Activated T-helper 1 cell treated with anti-CD3 and anti-CD28 coated beads, Interleukin-12 subunit alpha, Interleukin-12 subunit beta, Interleukin-2, Interleukin-4 antibody, amounts not matched to agents 30 ng/mL and 10 ng/mL and 1 ng/mL, durations not matched to agents 14 hours and 24 hours and 36 hours (primary cell): ENCODE results near the gene HSDL1. TPM values are rescaled to one million over a fixed set of nuclear protein-coding genes. Genes with fewer than 3 reads are reported as not detected.

ENCODE experiments used
- DNase-seq: peaks from one replicate; pipeline ENCODE4 v3.0.0; 2021; ENCODE audit warnings: low spot score
- H3K27ac Mint-ChIP-seq: one replicate; pipeline ENCODE4 v1.8.0; 2021; ENCODE audit warnings: mild to moderate bottlenecking, mixed read lengths
- H3K27me3 Mint-ChIP-seq: one replicate; pipeline ENCODE4 v1.8.0; 2022; ENCODE audit warnings: mild to moderate bottlenecking, moderate library complexity, mixed read lengths; ENCODE audit not compliant: insufficient read depth
- H3K36me3 Mint-ChIP-seq: one replicate; pipeline ENCODE4 v1.8.0; 2021; ENCODE audit warnings: low read depth, mixed read lengths
- H3K4me1 Mint-ChIP-seq: one replicate; pipeline ENCODE4 v1.8.0; 2021; ENCODE audit warnings: low read depth, mixed read lengths
- H3K4me3 Mint-ChIP-seq: one replicate; pipeline ENCODE4 v1.8.0; 2021; ENCODE audit warnings: mild to moderate bottlenecking, moderate library complexity, mixed read lengths
- H3K9me3 Mint-ChIP-seq: one replicate; pipeline ENCODE4 v1.8.0; 2021; ENCODE audit warnings: mixed read lengths
- intact Hi-C: fragments of 100-400 bp; cut with micrococcal nuclease; formaldehyde crosslinking; loops from one replicate; pipeline ENCODE4 v1.15.1; 2024
- total RNA-seq: library from RNA; stranded (reverse); gene quantifications from 2 replicates; pipeline ENCODE4 v1.2.3, GENCODE V29; 2022

Gene HSDL1
- total RNA-seq, 1 donor from 2014 or later = 23.1 TPM

- intact Hi-C loops = no loop called here
- no peaks in the 10 kb centered on the region for H3K9me3 Mint-ChIP-seq
- no peaks in the 10 kb centered on the region for H3K27me3 Mint-ChIP-seq
- no peaks in the 10 kb centered on the region for H3K4me1 Mint-ChIP-seq
- H3K4me3 Mint-ChIP-seq = no peak overlapping the region
- DNase-seq = no peak
- H3K27ac Mint-ChIP-seq = no peak overlapping the region
- peaks cover 34% of the 10 kb centered on the region for H3K36me3 Mint-ChIP-seq
Observed at GRCh38 chr16:84074721-84075120, 70.3 kb downstream of the HSDL1 start.

Other genes with a start within 250 kb of the HSDL1 start
- 5.0 and 6.1 TPM in 2 replicates for gene MLYCD, start 246.1 kb downstream of the HSDL1 start, total RNA-seq
- gene OSGIN1, start 191.9 kb downstream of the HSDL1 start, total RNA-seq = 1.2 and 2.2 TPM in 2 replicates
- gene NECAB2, start 176.9 kb downstream of the HSDL1 start, total RNA-seq = not detected in 2 replicates
- not detected in 2 replicates for gene SLC38A8, start 102.4 kb downstream of the HSDL1 start, total RNA-seq
- gene MBTPS1, start 28.2 kb downstream of the HSDL1 start, total RNA-seq = 54.5 and 60.0 TPM in 2 replicates
- not detected in 2 replicates for gene DNAAF1, start 131 bp upstream of the HSDL1 start, total RNA-seq
- gene TAF1C, start 41.9 kb upstream of the HSDL1 start, total RNA-seq = 67.9 and 74.4 TPM in 2 replicates
- not detected in 2 replicates for gene ADAD2, start 46.0 kb upstream of the HSDL1 start, total RNA-seq
- not detected in 2 replicates for gene KCNG4, start 94.8 kb upstream of the HSDL1 start, total RNA-seq
- gene WFDC1, start 149.7 kb upstream of the HSDL1 start, total RNA-seq = not detected in 2 replicates
- gene ATP2C2, start 223.4 kb upstream of the HSDL1 start, total RNA-seq = not detected in 2 replicates